DMS79 (cell line): ENCODE measurements around the gene ZBTB22.

Experiments
- DNase-seq: peaks from one replicate; lab custom pipeline; 2025; lab: John Stamatoyannopoulos, UW

ZBTB22 gene

DNA sequence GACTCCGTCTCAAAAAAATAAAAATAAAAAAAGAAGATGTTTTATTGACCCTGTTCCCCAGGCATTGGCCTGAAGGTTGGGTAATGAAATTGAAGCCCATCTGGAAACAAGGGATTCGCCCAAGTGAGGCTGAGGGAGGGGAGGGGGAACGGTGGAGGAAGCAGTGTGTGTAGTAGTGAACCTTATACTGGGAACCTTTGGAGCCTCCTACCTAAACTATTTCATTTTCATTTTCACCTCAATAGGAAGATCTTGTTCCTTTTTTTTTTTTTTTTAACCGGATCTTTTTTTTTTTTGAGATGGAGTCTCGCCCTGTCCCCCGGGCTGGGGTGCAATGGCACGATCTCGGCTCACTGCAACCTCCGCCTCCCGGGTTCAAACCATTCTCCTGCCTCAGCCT lies 13.2 kb upstream of the ZBTB22 start:
- no peak for DNase-seq

DNA sequence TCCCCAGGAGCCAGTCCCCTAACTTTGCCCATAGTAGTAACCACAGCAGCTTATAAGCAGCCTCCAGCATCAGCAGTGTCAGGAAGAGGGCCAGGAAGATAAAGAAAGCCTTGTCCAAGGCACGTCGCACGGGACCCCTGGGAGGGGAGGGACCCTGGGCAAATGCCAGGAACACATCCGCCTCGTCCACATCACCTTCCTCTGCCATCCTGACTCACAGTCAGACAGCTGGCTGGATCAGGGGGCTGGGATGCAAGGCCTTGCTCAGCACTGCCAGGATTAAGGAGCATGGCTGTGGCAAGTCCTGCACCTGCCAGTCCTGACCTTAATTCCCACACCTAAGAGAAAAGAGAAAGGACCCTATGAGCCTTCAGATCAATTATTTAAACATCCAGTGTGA lies 11.5 kb upstream of the ZBTB22 start:
- DNase-seq = no peak

DNA sequence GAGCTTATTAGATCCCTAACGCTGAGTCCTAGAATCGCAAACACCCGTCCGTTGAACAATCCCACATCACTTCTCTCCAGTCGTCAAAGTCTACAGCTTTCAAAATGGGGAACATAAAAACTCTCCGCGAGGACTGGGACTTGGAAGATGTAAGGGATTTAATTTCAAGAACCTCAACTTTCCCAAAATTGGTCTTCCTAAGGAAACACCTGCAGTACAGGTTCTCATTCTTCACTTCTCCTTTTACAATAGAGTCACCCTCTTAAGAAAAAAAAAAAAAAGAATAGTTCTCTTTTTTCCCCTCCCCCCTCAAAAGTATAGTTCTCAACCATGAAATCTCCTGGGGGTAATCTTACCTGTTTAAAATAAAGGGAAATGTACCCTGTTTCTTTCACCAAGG lies 6.6 kb upstream of the ZBTB22 start:
- DNase-seq = no peak

DNA sequence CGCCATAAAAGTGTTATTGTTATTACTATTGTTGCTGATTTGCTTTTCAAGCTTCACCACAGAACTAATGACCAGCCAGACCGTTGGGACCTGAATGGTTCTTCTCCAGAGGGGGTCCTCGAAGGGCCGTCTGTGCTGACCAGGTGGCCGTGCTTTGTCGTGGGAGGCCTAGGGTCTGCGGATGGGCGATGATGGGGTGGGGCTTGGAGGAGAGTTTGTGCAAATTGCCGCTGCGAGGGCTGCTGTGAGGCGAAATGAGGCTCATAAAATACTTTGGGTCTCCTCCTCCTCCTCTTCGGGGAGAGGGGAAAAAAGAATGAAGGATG lies 6.0 kb upstream of the ZBTB22 start:
- no peak for DNase-seq

DNA sequence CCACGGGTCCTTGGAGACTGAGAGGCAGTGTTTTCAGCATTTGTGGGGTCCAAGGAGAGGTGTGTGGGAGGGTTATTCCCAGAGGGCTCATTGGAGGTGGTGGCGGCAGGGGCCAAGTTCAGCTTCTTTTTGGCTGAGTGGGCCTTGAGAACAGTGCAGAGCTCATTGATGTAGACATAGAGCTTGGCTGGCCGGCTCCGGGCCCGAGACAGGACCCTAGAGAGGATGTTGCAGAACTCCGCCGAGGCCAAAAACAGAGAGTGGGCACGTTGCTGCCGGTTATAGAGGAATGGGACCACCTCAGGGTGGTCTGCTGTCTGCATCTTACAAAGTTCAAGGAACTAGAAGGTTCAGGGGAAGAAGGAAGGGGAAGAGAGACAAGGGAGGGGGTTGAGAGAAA lies 3.7 kb upstream of the ZBTB22 start:
- no peak for DNase-seq

DNA sequence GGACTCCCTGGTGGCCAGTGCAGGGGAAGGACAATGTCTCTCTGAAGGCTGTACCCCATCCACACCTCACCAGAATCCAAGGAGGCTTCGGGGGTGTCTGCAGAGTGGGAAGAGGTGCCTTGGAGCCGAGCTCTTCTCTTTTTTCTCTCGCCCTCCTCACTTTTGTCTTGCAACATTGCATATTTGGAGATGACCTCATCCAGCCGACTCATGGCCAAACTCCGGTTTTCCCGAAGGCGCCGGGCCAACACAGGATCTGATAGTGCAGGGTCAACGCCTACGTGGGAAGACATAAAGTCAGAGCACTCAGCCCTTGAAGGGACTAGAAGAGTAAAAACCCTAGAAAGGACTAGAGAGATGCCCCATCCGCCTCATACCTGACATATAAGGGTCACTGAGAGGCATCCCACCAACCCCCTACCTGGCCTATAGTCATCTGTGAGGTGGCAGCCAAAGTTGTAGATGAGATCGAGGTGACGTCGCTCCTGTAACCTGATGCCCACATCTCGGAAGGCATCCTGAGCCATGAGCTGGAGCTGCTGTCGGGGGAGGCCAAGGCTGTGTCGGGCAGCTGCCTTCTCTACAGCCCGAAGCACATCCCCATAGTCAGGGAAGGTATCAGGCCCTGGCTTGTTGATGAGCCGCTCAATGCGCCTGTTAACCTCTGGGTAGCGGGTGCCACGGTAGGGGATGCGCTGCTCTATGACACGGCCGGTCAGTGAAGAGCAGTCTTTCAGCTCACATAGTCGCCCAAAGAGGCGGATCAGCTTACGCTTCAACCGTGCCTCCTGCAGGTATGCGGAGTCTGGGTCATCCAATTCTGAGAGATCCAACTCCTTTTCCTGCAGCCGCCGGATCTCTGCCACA lies 3.0 kb upstream of the ZBTB22 start:
- no peak for DNase-seq

DNA sequence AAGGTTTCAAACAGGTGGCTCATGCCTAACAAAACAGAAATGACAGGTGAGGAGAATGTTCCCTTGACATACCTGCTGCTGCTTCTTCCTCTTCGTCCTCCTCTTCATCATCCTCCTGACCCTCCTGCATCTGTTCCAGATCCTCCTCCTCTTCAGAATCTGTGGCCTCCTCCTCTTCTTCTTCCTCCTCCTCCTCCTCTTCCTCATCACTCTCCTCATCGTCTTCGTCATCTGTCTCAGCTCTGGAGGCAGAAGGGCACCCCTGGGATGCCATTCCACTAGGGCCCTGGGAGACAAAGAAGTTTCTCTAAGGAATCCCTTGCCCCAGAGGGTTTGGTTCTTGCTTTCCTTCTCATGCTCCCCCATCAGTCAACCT lies 2.4 kb upstream of the ZBTB22 start:
- DNase-seq = no peak

DNA sequence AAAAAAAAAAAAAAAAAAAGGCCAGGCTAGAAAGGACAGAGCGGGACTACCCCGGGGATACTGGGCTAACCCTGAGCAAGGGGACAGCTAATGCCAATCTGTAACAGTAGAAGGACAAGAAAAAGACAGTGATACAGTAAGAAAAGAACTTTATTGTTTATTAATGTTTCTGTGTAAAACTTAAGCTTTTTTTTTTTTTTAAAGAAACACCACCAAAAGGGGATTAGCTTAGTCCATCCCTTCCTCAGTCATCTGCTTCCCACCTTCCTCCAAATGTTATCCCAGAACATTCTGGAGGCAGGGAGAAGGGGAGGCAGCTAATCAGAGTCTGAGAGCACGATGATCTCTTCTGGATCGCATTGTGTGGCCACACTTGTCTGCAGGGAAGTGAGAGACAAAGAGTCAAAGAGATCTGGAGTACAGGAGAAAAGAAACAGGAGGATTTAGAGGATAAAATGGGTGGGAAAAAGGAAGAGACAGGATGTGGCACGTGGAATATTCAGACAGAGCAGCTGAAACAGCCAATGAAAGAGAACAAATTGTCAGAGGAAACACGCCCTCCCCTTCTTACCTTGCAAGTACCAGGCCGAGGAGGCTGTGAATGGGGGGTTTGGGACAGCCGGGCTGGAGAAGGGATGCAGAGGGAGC lies 1.0 kb upstream of the ZBTB22 start:
- DNase-seq = no peak

DNA sequence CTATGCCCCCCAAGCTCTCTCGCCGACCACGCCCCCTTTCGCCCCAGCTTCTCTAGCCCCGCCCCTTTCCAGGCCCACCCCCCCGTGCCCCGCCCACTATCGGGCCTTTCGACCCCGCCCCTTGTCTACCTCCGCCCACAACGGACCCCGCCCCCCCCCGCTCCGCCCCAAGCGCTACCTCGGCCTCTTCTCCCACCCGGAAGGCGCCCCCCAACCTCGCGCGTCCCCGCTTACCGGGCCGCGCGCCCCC lies 200 bp downstream of the ZBTB22 start:
- no peak for DNase-seq

DNA sequence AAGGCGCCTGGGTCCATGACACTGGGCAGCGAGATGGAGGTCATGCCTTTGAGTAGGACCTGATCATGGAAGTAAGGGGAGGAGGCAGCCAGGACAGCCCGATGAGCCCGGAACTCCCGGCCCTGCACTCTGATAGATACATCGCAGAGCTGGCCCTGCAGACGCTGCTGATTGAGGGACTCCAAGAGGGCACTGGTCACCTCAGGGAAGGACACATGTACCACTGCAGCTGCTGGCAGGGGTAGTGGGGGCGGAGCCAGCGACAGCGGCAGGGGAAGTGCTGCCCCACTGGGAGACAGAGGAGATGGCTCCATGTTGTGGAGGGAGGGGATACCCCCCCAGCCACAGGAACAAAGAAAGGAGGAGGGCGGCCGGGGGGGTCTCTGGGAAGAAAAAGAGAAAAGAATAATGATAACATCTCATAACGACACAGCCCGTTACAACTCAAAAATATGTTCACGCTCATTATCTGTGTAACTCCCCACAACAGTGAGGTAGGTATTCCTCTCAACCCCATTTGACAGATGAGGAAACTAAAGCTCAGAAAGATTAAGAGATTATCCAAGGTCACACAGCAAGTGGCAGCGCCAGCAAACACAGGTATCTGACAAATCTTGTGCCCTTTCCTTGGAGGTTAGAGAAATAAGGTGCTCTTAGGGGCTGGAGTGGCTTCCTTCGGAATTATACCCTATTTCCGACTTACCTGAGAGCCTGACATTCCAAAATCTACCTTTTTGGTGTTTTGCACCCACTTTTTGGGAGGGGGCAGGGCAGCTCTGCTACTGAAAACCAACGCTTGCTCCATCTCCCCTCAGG lies 733 bp downstream of the ZBTB22 start:
- DNase-seq = no peak

DNA sequence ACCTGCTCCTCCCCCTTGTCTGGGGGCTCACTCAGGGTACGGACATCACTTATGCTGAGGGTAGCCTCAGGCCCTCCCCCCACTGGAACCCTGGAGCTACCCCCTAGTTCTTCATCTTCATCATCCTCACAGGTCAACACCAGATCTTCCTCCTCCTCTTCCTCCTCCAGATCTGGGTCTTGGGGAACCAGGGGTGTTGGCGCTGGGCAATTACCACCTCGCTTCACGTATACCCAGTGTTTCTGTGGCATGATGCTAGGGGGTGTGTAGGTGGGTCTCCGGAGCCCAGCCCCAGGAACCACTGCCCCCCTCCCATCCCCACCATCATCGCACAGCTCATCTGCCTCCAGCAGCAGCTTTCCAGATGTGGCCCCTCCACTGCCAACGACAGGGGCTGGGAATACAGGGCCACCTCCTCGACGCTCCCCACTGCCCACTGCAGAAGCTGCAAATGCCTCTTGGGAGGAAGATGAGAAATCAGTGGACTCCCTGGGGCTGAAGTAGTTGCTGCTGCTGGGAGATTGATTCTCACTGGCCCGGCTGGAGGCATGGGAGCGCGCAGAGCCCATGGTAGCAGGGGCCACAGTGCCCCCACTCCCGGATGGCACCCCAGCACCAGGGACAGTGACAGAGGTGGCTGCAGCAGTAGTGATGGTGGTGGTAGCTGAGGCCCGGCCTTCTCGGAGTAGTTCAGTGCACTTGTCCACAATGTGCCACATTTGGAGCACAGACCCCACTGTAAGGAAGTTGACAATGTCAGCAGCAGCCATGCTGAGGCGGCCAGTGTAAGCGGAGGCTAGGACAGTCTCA lies 1.5 kb downstream of the ZBTB22 start:
- DNase-seq = no peak

DNA sequence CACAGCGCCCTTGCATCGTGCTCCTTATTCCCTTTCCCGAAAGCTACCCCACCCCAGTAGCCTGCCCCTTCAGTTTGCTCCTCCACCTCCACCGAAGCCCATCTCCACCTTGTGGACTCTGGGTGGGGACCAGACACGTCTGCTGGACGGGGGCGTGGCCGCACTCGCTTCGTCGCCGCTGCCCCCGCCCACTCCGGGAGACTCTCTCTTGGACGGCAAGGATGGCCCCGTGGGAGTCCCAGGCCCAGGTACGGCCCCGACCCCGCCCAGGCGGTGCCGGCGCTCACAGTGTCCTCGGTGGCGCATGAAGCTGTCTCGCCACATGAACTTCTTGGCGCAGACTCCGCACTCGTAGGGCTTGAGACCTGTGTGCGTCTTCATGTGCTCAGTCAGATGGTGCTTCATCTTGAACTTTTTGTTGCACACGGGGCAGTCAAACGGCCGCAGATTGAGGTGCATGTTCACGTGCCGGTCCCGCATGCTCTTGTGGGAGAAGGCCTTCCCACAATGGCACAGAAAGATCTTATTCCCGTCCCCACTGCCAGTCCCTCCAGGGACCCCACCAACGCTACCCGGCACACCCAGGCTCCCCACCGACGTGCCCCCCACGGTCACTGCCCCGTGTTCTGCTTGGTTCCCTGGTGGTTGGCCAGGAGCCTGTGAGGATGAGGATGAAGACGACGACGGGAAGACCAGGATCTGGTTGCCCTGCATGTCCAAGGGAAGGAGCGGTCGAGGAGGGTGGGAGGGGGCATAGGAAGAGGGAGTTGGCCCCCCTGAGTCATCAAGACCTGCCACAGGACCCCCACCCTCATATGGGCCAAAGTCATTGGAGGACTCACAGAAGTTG lies 2.4 kb downstream of the ZBTB22 start:
- peak; percentile 24 for DNase-seq

DNA sequence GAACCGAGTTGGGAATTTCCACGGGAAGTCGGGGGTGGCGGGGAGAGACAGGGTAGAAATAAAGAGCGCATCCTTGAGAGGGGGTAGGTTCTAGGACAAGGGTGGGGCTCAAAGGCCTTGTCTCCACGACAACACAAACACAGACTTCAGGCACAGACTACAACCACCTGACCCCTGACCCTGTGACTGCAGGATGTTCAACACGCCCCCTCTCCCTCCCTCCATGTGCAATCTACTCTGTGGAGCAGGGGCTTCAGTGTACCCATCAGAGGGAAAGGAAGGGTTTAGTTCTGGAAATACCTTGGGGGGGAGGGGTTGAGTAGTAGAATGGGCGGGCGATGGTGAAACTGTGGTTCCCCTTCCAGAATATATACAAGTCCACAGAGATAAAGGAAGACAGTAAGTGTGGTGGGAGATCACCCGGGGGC lies 3.0 kb downstream of the ZBTB22 start:
- DNase-seq = peak; percentile 26

DNA sequence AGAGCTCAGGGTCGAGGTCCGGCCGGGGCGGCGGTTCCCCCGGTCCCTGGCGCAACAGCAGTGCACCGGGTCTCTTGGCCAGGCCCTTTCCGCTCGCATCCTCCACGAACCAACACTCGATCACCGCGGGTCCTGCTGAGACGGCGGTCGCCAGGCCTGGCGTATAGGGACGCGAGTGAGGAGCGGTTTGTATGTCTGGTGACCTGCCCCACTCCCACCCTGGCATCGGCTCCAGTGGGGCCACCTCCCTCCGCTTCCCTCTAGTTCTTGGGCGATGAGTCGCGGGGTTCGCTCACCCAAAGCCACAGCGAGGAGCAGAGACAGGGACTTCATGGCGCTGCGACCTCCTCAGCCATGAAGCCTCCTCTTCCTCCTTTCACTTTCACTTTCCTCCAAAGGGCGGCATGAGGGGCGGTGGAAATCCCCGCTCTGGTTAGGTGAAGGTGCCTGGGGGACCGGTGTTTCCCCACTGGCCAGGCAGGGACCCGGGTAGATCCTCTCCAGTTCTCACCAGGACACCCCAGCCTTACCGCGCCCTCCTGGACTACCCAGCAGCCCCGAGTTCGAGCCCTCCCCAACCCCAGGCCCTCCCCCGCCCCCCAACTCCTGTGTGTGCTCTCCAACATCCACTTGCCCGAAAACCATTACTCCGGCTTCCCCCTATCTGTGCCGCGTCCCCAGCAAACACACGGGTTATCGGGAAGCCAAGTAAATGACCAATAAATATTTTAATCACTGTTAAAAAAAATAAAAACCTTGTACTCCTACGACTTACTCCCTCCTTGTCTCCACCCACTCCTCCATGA lies 3.6 kb downstream of the ZBTB22 start, which contains the start of gene TAPBP:
TSS of gene TAPBP (minus strand) at position 370 of the 806 bp plus-strand sequence. CDS start at position 333, 37 bp downstream.
- DNase-seq = peak; percentile 39

DNA sequence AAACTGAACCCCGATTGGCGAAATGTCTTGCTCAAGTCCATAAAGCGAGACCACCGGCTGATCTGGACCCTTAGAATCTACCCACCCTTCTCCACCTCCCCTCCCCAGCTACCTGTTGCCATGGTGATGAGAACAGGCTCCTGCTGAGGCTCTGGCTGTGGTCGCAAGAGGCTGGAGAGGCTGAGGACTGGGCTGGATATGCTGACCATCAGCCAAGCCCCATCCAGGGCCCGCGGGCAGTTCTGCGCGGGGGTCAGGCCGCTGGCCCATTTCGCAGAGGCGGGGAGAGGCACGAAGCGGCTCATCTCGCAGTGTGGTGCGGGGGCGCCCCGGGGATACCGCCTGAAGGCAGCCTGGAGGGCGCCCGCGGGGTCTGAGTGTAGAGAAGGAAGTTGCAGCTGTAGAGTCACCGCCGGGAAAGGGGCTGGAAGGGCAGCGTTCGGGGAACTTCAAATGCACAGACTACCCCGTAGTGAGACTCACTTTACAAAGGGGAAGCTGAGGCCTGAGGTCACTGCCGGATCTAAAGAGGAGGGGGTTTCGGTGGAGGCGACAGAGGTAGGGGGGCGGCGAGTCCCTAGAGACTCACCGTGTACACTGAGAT lies 4.3 kb downstream of the ZBTB22 start:
- peak; percentile 43 for DNase-seq

DNA sequence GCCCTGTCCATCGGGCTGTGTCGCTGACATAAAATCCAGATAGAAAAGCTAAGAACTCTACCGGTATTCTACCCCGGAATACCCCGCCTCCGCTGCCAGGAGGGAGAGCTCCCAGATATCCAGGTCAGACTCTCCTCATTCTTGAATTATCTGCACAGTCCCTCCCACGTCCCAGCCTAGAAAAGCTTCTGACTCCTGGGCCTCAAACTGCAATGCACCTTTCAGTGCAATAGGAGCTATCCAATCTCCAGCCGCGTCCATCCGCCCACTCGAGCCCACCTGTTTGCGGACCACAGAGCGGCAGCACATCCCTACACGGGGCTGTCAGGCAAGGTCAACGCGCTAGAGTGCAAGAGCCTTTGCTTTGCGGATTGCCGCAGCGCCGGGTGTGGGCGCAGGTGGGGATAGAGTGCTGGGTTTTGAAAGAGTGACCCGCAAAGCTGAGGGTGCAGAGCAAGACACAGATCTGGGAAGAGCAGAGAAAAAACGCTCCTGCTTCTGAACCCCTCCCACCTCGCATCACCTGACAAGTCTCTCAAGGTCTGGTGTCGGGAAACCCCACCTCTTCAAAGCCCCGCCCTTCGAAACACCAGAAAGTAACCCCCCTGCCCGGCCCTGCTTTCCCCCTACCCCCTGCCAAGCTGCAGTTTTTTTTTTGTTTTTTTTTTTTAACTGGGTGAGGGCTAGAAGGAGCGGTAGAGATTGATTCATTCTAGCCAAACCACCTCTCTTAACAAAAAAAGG lies 5.0 kb downstream of the ZBTB22 start:
- DNase-seq = peak; percentile 82

DNA sequence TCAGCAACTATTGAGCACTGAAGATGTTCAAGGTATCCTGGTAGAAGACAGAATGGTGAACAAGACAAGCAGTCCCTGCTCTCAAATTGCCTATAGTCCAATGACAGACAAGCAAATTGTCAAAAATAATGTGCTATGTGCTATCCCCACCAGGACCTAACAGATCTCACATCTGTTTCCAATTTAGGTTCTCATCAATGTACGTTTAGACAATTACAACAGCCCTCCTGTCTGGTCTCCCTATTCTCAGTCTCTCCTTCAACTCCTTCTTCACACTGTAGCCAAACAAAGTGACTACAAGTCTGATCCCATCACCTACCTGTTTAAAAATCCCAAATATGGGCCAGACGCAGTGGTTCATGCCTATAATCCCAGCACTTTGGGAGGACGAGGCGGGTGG lies 11.2 kb downstream of the ZBTB22 start:
- DNase-seq = no peak

DNA sequence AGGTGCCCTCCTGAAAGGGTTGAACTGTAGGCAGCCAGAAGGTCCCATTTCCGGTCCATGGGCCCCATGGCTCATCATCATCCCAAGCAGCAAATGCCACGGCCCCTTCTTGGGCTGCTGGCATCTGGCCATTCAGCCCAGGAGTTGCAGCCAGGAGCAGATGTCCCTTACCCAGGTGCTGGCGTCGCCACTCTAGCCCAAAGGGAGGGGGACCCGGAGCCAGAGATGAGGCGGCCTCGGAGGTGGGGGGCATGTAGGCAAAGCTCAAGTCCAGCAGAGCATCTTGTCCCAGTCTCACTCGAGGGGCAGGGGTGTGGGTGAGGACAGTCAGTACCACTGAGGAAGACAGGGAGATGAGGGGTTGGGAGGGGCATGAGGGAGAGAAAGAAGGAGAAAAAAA lies 12.5 kb downstream of the ZBTB22 start:
- no peak for DNase-seq

DNA sequence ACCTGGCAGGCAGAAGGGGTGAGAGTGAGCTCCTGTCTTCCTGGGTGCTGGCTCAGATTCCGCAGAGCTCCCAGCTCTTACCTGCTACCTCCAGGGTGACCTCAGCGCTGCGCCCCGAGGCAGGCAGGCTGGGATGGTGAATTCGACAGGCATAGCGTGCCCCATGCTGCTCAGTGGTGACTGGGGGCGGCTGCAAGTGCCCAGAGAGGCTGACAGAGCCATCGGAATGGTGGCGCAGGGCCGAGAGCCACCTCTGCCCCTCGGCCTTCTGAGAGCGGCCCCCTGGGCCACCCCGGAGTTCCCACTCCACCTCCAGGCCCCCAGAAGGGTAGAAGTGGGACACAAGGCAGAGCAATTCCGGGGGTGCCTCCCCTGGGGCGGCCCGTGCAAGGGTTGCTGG lies 13.3 kb downstream of the ZBTB22 start:
- no peak for DNase-seq
